Peyer's patch (tissue), 4 donors: ENCODE results near the gene MIDN. TPM values are rescaled to one million over a fixed set of nuclear protein-coding genes. Genes with fewer than 3 reads are reported as not detected.

ENCODE experiments used
- DNase-seq, 3 donors: peaks; one replicate each; pipeline ENCODE4 v3.0.0-alpha.2; 2017 to 2019
- H3K27ac ChIP-seq, 4 donors: fragments of 200-600 bp; sonication (generic); one replicate each; pipeline ENCODE4 v1.5.1; 2016 to 2019
- H3K27me3 ChIP-seq, 2 donors: fragments of 200-600 bp; sonication (generic); one replicate each; pipeline ENCODE4 v1.5.1; 2019
- H3K36me3 ChIP-seq, 3 donors: fragments of 200-600 bp; sonication (generic); one replicate each; pipeline ENCODE4 v1.5.1; 2016 to 2019
- H3K4me1 ChIP-seq, 4 donors: fragments of 200-600 bp; sonication (generic); one replicate each; pipeline ENCODE4 v1.5.1; 2016 to 2019
- H3K4me3 ChIP-seq, 4 donors: fragments of 200-600 bp; sonication (generic); 1 replicate in 3 of 4; 2 replicates in 1 of 4; pipeline ENCODE4 v1.5.1; 2016 to 2019; ENCODE audit warnings: mild to moderate bottlenecking in 1 of 4
- H3K9me3 ChIP-seq, 4 donors: fragments of 200-600 bp; sonication (generic); one replicate each; pipeline ENCODE4 v1.5.1; 2016 to 2019; ENCODE audit warnings: mild to moderate bottlenecking in 1 of 4
- CTCF ChIP-seq, 6 experiments: fragments of 450-650 bp in 4 of 6; fragments of 200-600 bp in 2 of 6; sonication (generic) in 1 of 6; IDR thresholded peaks; one replicate each; pipeline ENCODE4 v1.5.1; 2017 to 2019; ENCODE audit warnings: antibody characterized with exemption in 6 of 6, mild to moderate bottlenecking in 3 of 6, moderate library complexity in 1 of 6
- POLR2A ChIP-seq, 2 donors: fragments of 450-650 bp; IDR thresholded peaks; one replicate each; pipeline ENCODE4 v1.5.1; 2017; ENCODE audit warnings: antibody characterized with exemption in 2 of 2, mild to moderate bottlenecking in 2 of 2, moderate library complexity in 2 of 2
- total RNA-seq, 4 donors: library from RNA; depleted of rRNA; stranded (reverse); fragments of >200 nt; gene quantifications; one replicate each; pipeline ENCODE4 v1.1.0, GENCODE V29; 2016

Gene MIDN
- total RNA-seq, 4 donors from 2014 or later = 34.7 to 205 (median 98.9) TPM

- no peak for DNase-seq
- H3K4me1 ChIP-seq = peaks cover 0 to 12% (median 0%) of the 10 kb centered on the region in 4 donors
- no peaks in the 10 kb centered on the region for H3K27me3 ChIP-seq
- H3K4me3 ChIP-seq = no peak overlapping the region
- no peaks in the 10 kb centered on the region for H3K9me3 ChIP-seq
- TF ChIP-seq POLR2A (IDR thresholded peaks at IDR 0.05) (no peak), CTCF (IDR thresholded peaks at IDR 0.05) (no peak)
- H3K36me3 ChIP-seq = no peaks in the 10 kb centered on the region
- H3K27ac ChIP-seq = no peak overlapping the region
Measured at GRCh38 chr19:1307320-1307719, 58.9 kb downstream of the MIDN start.

- Histone ChIP-seq H3K27me3 (no peaks in the 10 kb centered on the region), H3K4me3 (no peak overlapping the region), H3K4me1 (peaks cover 0 to 12% (median 0%) of the 10 kb centered on the region in 4 donors), H3K27ac (no peak overlapping the region), H3K36me3 (no peaks in the 10 kb centered on the region), H3K9me3 (no peaks in the 10 kb centered on the region)
- no peak for TF ChIP-seq CTCF (IDR thresholded peaks at IDR 0.05)
- no peak for TF ChIP-seq POLR2A (IDR thresholded peaks at IDR 0.05)
- no peak for DNase-seq
Measured at GRCh38 chr19:1307755-1308303, 59.4 kb downstream of the MIDN start.

GRCh38 chr19:1308718-1309117 lies 60.3 kb downstream of the MIDN start:
- peaks cover 0 to 12% (median 0%) of the 10 kb centered on the region in 4 donors for H3K4me1 ChIP-seq
- no peaks in the 10 kb centered on the region for H3K36me3 ChIP-seq
- H3K27ac ChIP-seq = no peak overlapping the region
- H3K27me3 ChIP-seq = no peaks in the 10 kb centered on the region
- no peak overlapping the region for H3K4me3 ChIP-seq
- no peaks in the 10 kb centered on the region for H3K9me3 ChIP-seq
- no peak for DNase-seq
- no peak for TF ChIP-seq CTCF (IDR thresholded peaks at IDR 0.05)
- no peak for TF ChIP-seq POLR2A (IDR thresholded peaks at IDR 0.05)

Other genes with a start within 250 kb of the MIDN start
- not detected for gene GRIN3B, start 248.2 kb upstream of the MIDN start, total RNA-seq
- gene TMEM259, start 227.5 kb upstream of the MIDN start, total RNA-seq = 100 to 1,000 TPM; 287 to 409 (median 366) TPM
- not detected for gene RNU6-2, start 227.1 kb upstream of the MIDN start, total RNA-seq
- gene CNN2, start 222.0 kb upstream of the MIDN start, total RNA-seq = 10 to 100 TPM; 20.6 to 47.0 (median 22.6) TPM
- gene ABCA7, start 208.5 kb upstream of the MIDN start, total RNA-seq = 100 to 1,000 TPM in 1 of 4 donors, 10 to 100 TPM in 3; 30.1 to 162 (median 72.1) TPM
- 100 to 1,000 TPM in 2 of 4 donors, 10 to 100 TPM in 2; 82.6 to 187 (median 118) TPM for gene ARHGAP45, start 181.4 kb upstream of the MIDN start, total RNA-seq
- gene POLR2E, start 153.2 kb upstream of the MIDN start, total RNA-seq = 100 to 1,000 TPM in 2 of 4 donors, 10 to 100 TPM in 2; 74.3 to 107 (median 96.9) TPM
- 100 to 1,000 TPM; 258 to 493 (median 326) TPM for gene GPX4, start 144.6 kb upstream of the MIDN start, total RNA-seq
- gene SBNO2, start 74.3 kb upstream of the MIDN start, total RNA-seq = 10 to 100 TPM; 26.4 to 71.0 (median 57.8) TPM
- 100 to 1,000 TPM in 3 of 4 donors, 10 to 100 TPM in 1; 98.4 to 135 (median 117) TPM for gene STK11, start 42.8 kb upstream of the MIDN start, total RNA-seq
- gene CBARP, start 10.6 kb upstream of the MIDN start, total RNA-seq = 1 to 10 TPM in 1 of 4 donors, not detected in 3; 1.9 TPM
- 100 to 1,000 TPM in 3 of 4 donors, 10 to 100 TPM in 1; 88.3 to 299 (median 206) TPM for gene ATP5F1D, start 6.8 kb upstream of the MIDN start, total RNA-seq
- gene CIRBP, start 20.7 kb downstream of the MIDN start, total RNA-seq = 100 to 1,000 TPM; 258 to 623 (median 458) TPM
- gene FAM174C, start 26.9 kb downstream of the MIDN start, total RNA-seq = 10 to 100 TPM; 39.6 to 87.7 (median 80.0) TPM
- 10 to 100 TPM; 21.5 to 34.1 (median 32.3) TPM for gene EFNA2, start 37.3 kb downstream of the MIDN start, total RNA-seq
- 100 to 1,000 TPM in 3 of 4 donors, 10 to 100 TPM in 1; 99.9 to 165 (median 156) TPM for gene NDUFS7, start 135.3 kb downstream of the MIDN start, total RNA-seq
- gene GAMT, start 153.0 kb downstream of the MIDN start, total RNA-seq = 1 to 10 TPM in 2 of 4 donors, not detected in 2; 2.5 to 3.1 TPM
- 10 to 100 TPM; 37.5 to 90.9 (median 58.2) TPM for gene DAZAP1, start 159.0 kb downstream of the MIDN start, total RNA-seq
- gene RPS15, start 189.8 kb downstream of the MIDN start, total RNA-seq = 1,000 to 10,000 TPM; 1,044 to 1,915 (median 1,354) TPM
- under 1 TPM in 3 of 4 donors, not detected in 1; 0.18 to 0.76 (median 0.27) TPM for gene APC2, start 201.5 kb downstream of the MIDN start, total RNA-seq
- gene C19orf25, start 230.6 kb downstream of the MIDN start, total RNA-seq = 10 to 100 TPM; 35.5 to 68.5 (median 61.9) TPM
- 10 to 100 TPM in 3 of 4 donors, 1 to 10 TPM in 1; 7.7 to 14.6 (median 12.1) TPM for gene PCSK4, start 241.8 kb downstream of the MIDN start, total RNA-seq
- 100 to 1,000 TPM in 3 of 4 donors, 1 to 10 TPM in 1; 7.4 to 167 (median 162) TPM for gene REEP6, start 242.6 kb downstream of the MIDN start, total RNA-seq